H9 (cell line): ENCODE results near the gene FAM149B1. TPM values are rescaled to one million over a fixed set of nuclear protein-coding genes. Genes with fewer than 3 reads are reported as not detected.

Source experiments
- DNase-seq: peaks from one replicate; pipeline ENCODE4 v3.0.0-alpha.2; 2017
- H2AFZ ChIP-seq: one replicate; pipeline ENCODE4 v1.6.1; 2013; ENCODE audit warnings: mild to moderate bottlenecking, low read length, control low read depth, moderate library complexity
- H2AK5ac ChIP-seq: 2 replicates; pipeline ENCODE4 v1.6.1; 2013; ENCODE audit warnings: low read length, control low read depth, mixed read lengths; ENCODE audit not compliant: insufficient read length
- H2BK120ac ChIP-seq: one replicate; pipeline ENCODE4 v1.6.1; 2013; ENCODE audit warnings: low read depth, mild to moderate bottlenecking, low read length, control low read depth, inconsistent platforms; ENCODE audit not compliant: poor library complexity, severe bottlenecking
- H2BK12ac ChIP-seq: 2 replicates; pipeline ENCODE4 v1.6.1; 2013; ENCODE audit warnings: low read length, control low read depth, mixed read lengths, low read depth; ENCODE audit not compliant: insufficient read length
- H2BK15ac ChIP-seq: 2 replicates; pipeline ENCODE4 v1.6.1; 2013; ENCODE audit warnings: low read depth, low read length, control low read depth
- H2BK20ac ChIP-seq: one replicate; pipeline ENCODE4 v1.6.1; 2013; ENCODE audit warnings: low read depth, mild to moderate bottlenecking, low read length, control low read depth, inconsistent platforms; ENCODE audit not compliant: poor library complexity, severe bottlenecking
- H2BK5ac ChIP-seq: 2 replicates; pipeline ENCODE4 v1.6.1; 2013; ENCODE audit warnings: low read length, control low read depth, mixed read lengths; ENCODE audit not compliant: insufficient read length
- H3K14ac ChIP-seq: 2 replicates; pipeline ENCODE4 v1.6.1; 2013; ENCODE audit warnings: low read length, control low read depth; ENCODE audit not compliant: insufficient read depth
- H3K18ac ChIP-seq: 2 replicates; pipeline ENCODE4 v1.6.1; 2013; ENCODE audit warnings: low read depth, mild to moderate bottlenecking, mixed read lengths, low read length, control low read depth; ENCODE audit not compliant: insufficient read length
- H3K23ac ChIP-seq: 2 replicates; pipeline ENCODE4 v1.6.1; 2013; ENCODE audit warnings: low read length, control low read depth, mixed read lengths, low read depth; ENCODE audit not compliant: insufficient read length
- H3K23me2 ChIP-seq: 2 replicates; pipeline ENCODE4 v1.6.1; 2013; ENCODE audit warnings: low read depth, mild to moderate bottlenecking, mixed read lengths, low read length, control low read depth; ENCODE audit not compliant: insufficient read length, poor library complexity, severe bottlenecking
- H3K27ac ChIP-seq: 2 replicates; pipeline ENCODE4 v1.5.1; 2013; ENCODE audit warnings: low read length, control low read depth, mixed read lengths, low read depth; ENCODE audit not compliant: insufficient read length
- H3K27me3 ChIP-seq: 2 replicates; pipeline ENCODE4 v1.6.1; 2013; ENCODE audit warnings: low read length, control low read depth, inconsistent platforms; ENCODE audit not compliant: insufficient read depth
- H3K4ac ChIP-seq: 2 replicates; pipeline ENCODE4 v1.6.1; 2013; ENCODE audit warnings: low read depth, mild to moderate bottlenecking, control low read depth, inconsistent platforms, low read length, moderate library complexity
- H3K4me1 ChIP-seq: 2 replicates; pipeline ENCODE4 v1.6.1; 2013; ENCODE audit warnings: low read length, control low read depth, inconsistent platforms; ENCODE audit not compliant: insufficient read depth
- H3K4me2 ChIP-seq: 2 replicates; pipeline ENCODE4 v1.6.1; 2013; ENCODE audit warnings: low read length, control low read depth, mixed read lengths; ENCODE audit not compliant: insufficient read length, insufficient read depth
- H3K56ac ChIP-seq: 2 replicates; pipeline ENCODE4 v1.6.1; 2013; ENCODE audit warnings: low read depth, mild to moderate bottlenecking, mixed read lengths, low read length, control low read depth; ENCODE audit not compliant: insufficient read length
- H3K79me1 ChIP-seq: 2 replicates; pipeline ENCODE4 v1.6.1; 2013; ENCODE audit warnings: low read depth, mild to moderate bottlenecking, moderate library complexity, low read length, control low read depth, inconsistent platforms; ENCODE audit not compliant: insufficient read depth, poor library complexity, severe bottlenecking
- H3K79me2 ChIP-seq: 2 replicates; pipeline ENCODE4 v1.6.1; 2013; ENCODE audit warnings: low read length, control low read depth, inconsistent platforms; ENCODE audit not compliant: insufficient read depth
- H3K9ac ChIP-seq: 2 replicates; pipeline ENCODE4 v1.6.1; 2013; ENCODE audit warnings: low read length, control low read depth, mixed read lengths; ENCODE audit not compliant: insufficient read length; ENCODE audit errors: extremely low read depth
- H3K9me3 ChIP-seq: one replicate; pipeline ENCODE4 v1.6.1; 2013; ENCODE audit warnings: low read depth, low read length, inconsistent platforms; ENCODE audit not compliant: control insufficient read depth
- H3T11ph ChIP-seq: one replicate; pipeline ENCODE4 v1.6.1; 2013; ENCODE audit warnings: mild to moderate bottlenecking, low read length, control low read depth, inconsistent platforms
- H4K20me1 ChIP-seq: one replicate; pipeline ENCODE4 v1.6.1; 2013; ENCODE audit not compliant: control insufficient read depth, insufficient read length, insufficient read depth
- H4K5ac ChIP-seq: 2 replicates; pipeline ENCODE4 v1.6.1; 2013; ENCODE audit warnings: low read depth, mild to moderate bottlenecking, mixed read lengths, low read length, control low read depth; ENCODE audit not compliant: insufficient read length
- H4K8ac ChIP-seq: replicated peaks from 2 replicates; pipeline ENCODE4 v1.6.1; 2013; ENCODE audit warnings: low read length, control low read depth, mixed read lengths, low read depth; ENCODE audit not compliant: insufficient read length
- H4K91ac ChIP-seq: 2 replicates; pipeline ENCODE4 v1.6.1; 2013; ENCODE audit warnings: low read depth, mild to moderate bottlenecking, moderate library complexity, mixed read lengths, low read length, control low read depth; ENCODE audit not compliant: insufficient read length
- H3K27ac Mint-ChIP-seq, 3 experiments: 2 replicates in 2 of 3; 3 replicates in 1 of 3; pipeline ENCODE4 v1.8.0; 2020 to 2021; ENCODE audit warnings: mixed read lengths in 3 of 3, mild to moderate bottlenecking in 1 of 3, moderate library complexity in 1 of 3
- H3K27me3 Mint-ChIP-seq: 2 replicates; pipeline ENCODE4 v1.8.0; 2021; ENCODE audit warnings: low read depth, mild to moderate bottlenecking, moderate library complexity, mixed read lengths
- H3K36me3 Mint-ChIP-seq, 3 experiments: 2 replicates in 2 of 3; 3 replicates in 1 of 3; pipeline ENCODE4 v1.8.0; 2020 to 2021; ENCODE audit warnings: low read depth in 3 of 3, mixed read lengths in 3 of 3; ENCODE audit not compliant: insufficient read depth in 1 of 3
- H3K4me1 Mint-ChIP-seq, 2 experiments: 2 replicates each; pipeline ENCODE4 v1.8.0; 2020; ENCODE audit warnings: mixed read lengths in 2 of 2
- H3K4me3 Mint-ChIP-seq, 2 experiments: 2 replicates in 1 of 2; 3 replicates in 1 of 2; pipeline ENCODE4 v1.8.0; 2020 to 2021; ENCODE audit warnings: mild to moderate bottlenecking in 2 of 2, mixed read lengths in 2 of 2, moderate library complexity in 1 of 2
- H3K9me3 Mint-ChIP-seq, 2 experiments: 2 replicates in 1 of 2; 3 replicates in 1 of 2; pipeline ENCODE4 v1.8.0; 2020; ENCODE audit warnings: mild to moderate bottlenecking in 2 of 2, mixed read lengths in 2 of 2, moderate library complexity in 1 of 2
- WGBS: extraction: QIAGEN DNeasy Blood & Tissue Kit; methylation state at CpG from one replicate; pipeline ENCODE4 v1.1.7; 2013; ENCODE audit warnings: missing lambda C conversion rate, low lambda C conversion rate, mixed read lengths; ENCODE audit not compliant: insufficient read length; ENCODE audit errors: extremely low coverage; 5-methylcytosine and 5-hydroxymethylcytosine counted together
- total RNA-seq: library from RNA; stranded (reverse); gene quantifications from 2 replicates; pipeline ENCODE4 v1.2.1, GENCODE V29; 2021
- TF ChIP-seq, protein P1 (sequence below): fragments of 200-600 bp; sonication (generic); conservative IDR thresholded peaks from 3 replicates; pipeline ENCODE4 v1.8.0; 2021; ENCODE audit warnings: antibody characterized with exemption, mild to moderate bottlenecking

Gene FAM149B1
- total RNA-seq, 1 experiment from 2014 or later, result 17.9 TPM

DNA sequence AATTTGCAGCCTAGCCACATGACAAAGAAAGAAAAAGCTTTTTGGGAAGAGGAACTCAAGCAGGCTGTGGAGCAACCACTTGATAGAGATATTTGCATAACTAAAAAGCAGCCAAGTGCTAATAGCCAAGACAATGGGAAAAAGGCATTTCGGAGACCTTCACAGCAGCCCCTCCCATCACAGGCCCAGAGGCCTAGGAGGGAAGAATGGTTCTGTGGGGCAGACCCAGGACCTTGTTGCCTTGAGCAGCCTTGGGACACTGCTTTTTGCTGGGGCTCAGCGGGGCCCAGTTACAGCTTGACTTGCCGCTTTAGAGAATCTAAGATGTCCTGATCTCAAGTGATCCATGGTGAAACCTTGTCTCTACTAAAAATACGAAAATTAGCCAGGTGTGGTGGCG lies 38.5 kb downstream of the FAM149B1 start:
- H3K4me3 Mint-ChIP-seq, result no peak overlapping the region
- H3K4me1 Mint-ChIP-seq, result no peaks in the 10 kb centered on the region

More for the DNA sequence above, 38.5 kb downstream of the FAM149B1 start:
- no peaks in the 10 kb centered on the region; the same call in 1 of the 2 replicates for H3K27me3 Mint-ChIP-seq
- H3K4me1 ChIP-seq, result no peaks in the 10 kb centered on the region
- H3K4ac ChIP-seq, result no peak overlapping the region
- no peak overlapping the region for H3K9ac ChIP-seq
- no peak for DNase-seq
- H3K23ac ChIP-seq, result no peak overlapping the region
- peaks cover 27 to 32% of the 10 kb centered on the region in 2 experiments for H3K9me3 Mint-ChIP-seq
- peaks cover 22 to 48% (median 41%) of the 10 kb centered on the region in 3 experiments for H3K36me3 Mint-ChIP-seq
- no peak overlapping the region for H3K4me2 ChIP-seq
- H3K56ac ChIP-seq, result no peak overlapping the region
- no peak overlapping the region for H2BK5ac ChIP-seq
- H3K79me1 ChIP-seq, result no peaks in the 10 kb centered on the region
- no peak overlapping the region for H4K91ac ChIP-seq
- no peak overlapping the region for H3K27ac Mint-ChIP-seq
- H3K18ac ChIP-seq, result no peak overlapping the region
- no CpG with 5 or more reads among the region's 5 CpGs for WGBS
- no peaks in the 10 kb centered on the region for H3K79me2 ChIP-seq
- H3K9me3 ChIP-seq, result peaks cover 17% of the 10 kb centered on the region
- H3K23me2 ChIP-seq, result no peaks in the 10 kb centered on the region
- no peak overlapping the region for H4K5ac ChIP-seq
- H2BK12ac ChIP-seq, result no peak overlapping the region
- H3T11ph ChIP-seq, result no peak overlapping the region
- no peak overlapping the region for H2BK120ac ChIP-seq
- TF ChIP-seq, protein P1, sequence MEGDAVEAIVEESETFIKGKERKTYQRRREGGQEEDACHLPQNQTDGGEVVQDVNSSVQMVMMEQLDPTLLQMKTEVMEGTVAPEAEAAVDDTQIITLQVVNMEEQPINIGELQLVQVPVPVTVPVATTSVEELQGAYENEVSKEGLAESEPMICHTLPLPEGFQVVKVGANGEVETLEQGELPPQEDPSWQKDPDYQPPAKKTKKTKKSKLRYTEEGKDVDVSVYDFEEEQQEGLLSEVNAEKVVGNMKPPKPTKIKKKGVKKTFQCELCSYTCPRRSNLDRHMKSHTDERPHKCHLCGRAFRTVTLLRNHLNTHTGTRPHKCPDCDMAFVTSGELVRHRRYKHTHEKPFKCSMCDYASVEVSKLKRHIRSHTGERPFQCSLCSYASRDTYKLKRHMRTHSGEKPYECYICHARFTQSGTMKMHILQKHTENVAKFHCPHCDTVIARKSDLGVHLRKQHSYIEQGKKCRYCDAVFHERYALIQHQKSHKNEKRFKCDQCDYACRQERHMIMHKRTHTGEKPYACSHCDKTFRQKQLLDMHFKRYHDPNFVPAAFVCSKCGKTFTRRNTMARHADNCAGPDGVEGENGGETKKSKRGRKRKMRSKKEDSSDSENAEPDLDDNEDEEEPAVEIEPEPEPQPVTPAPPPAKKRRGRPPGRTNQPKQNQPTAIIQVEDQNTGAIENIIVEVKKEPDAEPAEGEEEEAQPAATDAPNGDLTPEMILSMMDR, result no peak
- no peaks in the 10 kb centered on the region for H4K20me1 ChIP-seq
- no peak overlapping the region for H2AK5ac ChIP-seq
- no peak overlapping the region for H2AFZ ChIP-seq
- no peak overlapping the region for H2BK15ac ChIP-seq
- no peak overlapping the region for H3K14ac ChIP-seq
- H2BK20ac ChIP-seq, result no peak overlapping the region
- no peak overlapping the region for H3K27ac ChIP-seq
- no peaks in the 10 kb centered on the region for H3K27me3 ChIP-seq
- no peak overlapping the region for H4K8ac ChIP-seq
